ENCODE measurements around the gene PTPN9. TPM values are rescaled to one million over a fixed set of nuclear protein-coding genes. Genes with fewer than 3 reads are reported as not detected.
A peak's percentile ranks its signal among the peaks of the same experiment; 100 is the strongest.

PTPN9 gene
- total and polyA plus RNA-seq, 10 of the 15 experiments (the other 5 are each of a cell fraction or from before 2014, with no cell fraction given): 7.8 to 29.1 (median 18.5) TPM

GRCh38 chr15:75420698-75421097, 158.4 kb downstream of the PTPN9 start:
- Histone ChIP-seq H3K4me1 (ENCODE audit: control insufficient read depth, insufficient read depth, low read length) (no peaks in the 10 kb centered on the region; the same call in 1 of the 2 replicates), H3K9ac (ENCODE audit: control insufficient read depth, insufficient read depth, low read length) (no peak overlapping the region), H3K27ac (ENCODE audit: control insufficient read depth, insufficient read depth) (no peak overlapping the region), H3K4me2 (ENCODE audit: control insufficient read depth, insufficient read depth) (no peak overlapping the region), H3K36me3 (ENCODE audit: control insufficient read depth in 2 of 2, insufficient read depth in 2 of 2, low read length in 1 of 2) (peaks cover 7 to 13% of the 10 kb centered on the region in 2 experiments; a peak in 3 of 4 replicates), H3K4me3 (no peak overlapping the region), H4K20me1 (ENCODE audit: control insufficient read depth, insufficient read depth) (no peaks in the 10 kb centered on the region; the same call in 1 of the 2 replicates), H3K27me3 (replicated peaks in 1 of 2; ENCODE audit: control insufficient read depth in 2 of 2, insufficient read depth in 2 of 2, low read length in 1 of 2) (no peaks in the 10 kb centered on the region), H3K9me3 (replicated peaks; ENCODE audit: control insufficient read depth, insufficient read depth, low read length) (no peaks in the 10 kb centered on the region), H3K79me2 (ENCODE audit: control insufficient read depth, insufficient read depth, low read length) (no peaks in the 10 kb centered on the region), H2AFZ (ENCODE audit: control insufficient read depth, low read depth, low read length) (no peak overlapping the region)
- POLR2A ChIA-PET: interaction anchor here (1.0 kb wide), 1 partner anchor 11 kb away, joined by 3 read pairs; no protein-coding TSS in a partner anchor
- FAIRE-seq (no peak), DNase-seq (ENCODE audit: low read depth, low spot score) (no peak), ATAC-seq (no peak)
- TF ChIP-seq STAT3 (IDR thresholded peaks at IDR 0.05; ENCODE audit: low read depth, low read length) (no peak), PKNOX1 (IDR thresholded peaks at IDR 0.05) (no peak), FOS (IDR thresholded peaks at IDR 0.05; ENCODE audit: borderline replicate concordance, extremely low read depth, insufficient read length) (no peak), ETV6 (conservative IDR thresholded peaks at IDR 0.05 in 1 of 2, IDR thresholded peaks at IDR 0.05 in 1 of 2; ENCODE audit: borderline replicate concordance in 1 of 2, low read depth in 1 of 2) (no peak)
- RAD21 ChIA-PET (ENCODE audit: unreplicated experiment): interaction anchor here (0.9 to 1.3 kb wide), 2 partner anchors 33 to 52 kb away, joined by 4 read pairs; partner anchors contain the start of gene MAN2C1
- no TSS peak for BruUV-seq (replicated peaks)
- intact Hi-C loops (cut with micrococcal nuclease; ENCODE audit: unreplicated experiment) (no loop called here), in situ Hi-C loops (cut with MboI) (no loop called here)
- CTCF ChIA-PET: interaction anchor here (0.6 to 0.8 kb wide), 2 partner anchors 53 to 382 kb away, joined by 3 read pairs; no protein-coding TSS in a partner anchor
- SMC1A ChIA-PET (ENCODE audit: uncharacterized antibody, unreplicated experiment): no interaction called here

DNA sequence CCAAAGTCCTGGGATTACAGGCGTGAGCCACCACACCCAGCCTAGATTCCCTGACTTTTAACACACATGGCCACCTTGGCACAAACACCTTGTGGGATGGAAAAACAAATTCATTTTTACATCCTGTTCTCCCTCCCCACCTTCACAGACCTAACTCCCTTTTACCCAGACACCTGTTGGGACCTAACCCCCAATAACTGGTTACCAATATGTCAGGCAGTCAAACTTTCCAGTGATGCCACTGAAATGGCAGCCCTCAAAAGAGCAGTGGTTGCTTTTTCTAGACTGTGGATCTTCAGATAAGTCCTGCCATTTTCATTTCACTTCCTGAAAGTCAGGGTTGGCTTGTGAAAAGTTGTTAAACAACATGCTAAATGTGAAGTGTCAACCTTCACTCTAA, 162.5 kb downstream of the PTPN9 start:
- RAD21 ChIA-PET (ENCODE audit: unreplicated experiment): interaction anchor here (0.7 to 1.1 kb wide), 2 partner anchors 29 to 238 kb away, joined by 3 read pairs; no protein-coding TSS in a partner anchor
- Histone ChIP-seq H3K9me3 (replicated peaks; ENCODE audit: control insufficient read depth, insufficient read depth, low read length) (no peaks in the 10 kb centered on the region), H3K4me3 (no peak overlapping the region), H3K27me3 (replicated peaks in 1 of 2; ENCODE audit: control insufficient read depth in 2 of 2, insufficient read depth in 2 of 2, low read length in 1 of 2) (no peaks in the 10 kb centered on the region), H4K20me1 (ENCODE audit: control insufficient read depth, insufficient read depth) (no peaks in the 10 kb centered on the region), H2AFZ (ENCODE audit: control insufficient read depth, low read depth, low read length) (no peak overlapping the region), H3K4me1 (ENCODE audit: control insufficient read depth, insufficient read depth, low read length) (no peaks in the 10 kb centered on the region; the same call in 1 of the 2 replicates), H3K36me3 (ENCODE audit: control insufficient read depth in 2 of 2, insufficient read depth in 2 of 2, low read length in 1 of 2) (peaks cover 5 to 19% of the 10 kb centered on the region in 2 experiments; a peak in 3 of 4 replicates), H3K27ac (ENCODE audit: control insufficient read depth, insufficient read depth) (peak overlapping the region; percentile 33; the same call in 1 of the 2 replicates), H3K9ac (ENCODE audit: control insufficient read depth, insufficient read depth, low read length) (no peak overlapping the region), H3K79me2 (ENCODE audit: control insufficient read depth, insufficient read depth, low read length) (no peaks in the 10 kb centered on the region), H3K4me2 (ENCODE audit: control insufficient read depth, insufficient read depth) (no peak overlapping the region)
- intact Hi-C loops (cut with micrococcal nuclease; ENCODE audit: unreplicated experiment): no loop called here
- ATAC-seq (no peak), DNase-seq (ENCODE audit: low read depth, low spot score) (no peak), FAIRE-seq (no peak)
- no peak for TF ChIP-seq ZZZ3 (IDR thresholded peaks at IDR 0.05; ENCODE audit: control insufficient read depth, insufficient read length, low read depth)
- TF ChIP-seq SMAD1 (IDR thresholded peaks at IDR 0.05; ENCODE audit: low read depth, partially characterized antibody): no peak
- TF ChIP-seq, protein P1, sequence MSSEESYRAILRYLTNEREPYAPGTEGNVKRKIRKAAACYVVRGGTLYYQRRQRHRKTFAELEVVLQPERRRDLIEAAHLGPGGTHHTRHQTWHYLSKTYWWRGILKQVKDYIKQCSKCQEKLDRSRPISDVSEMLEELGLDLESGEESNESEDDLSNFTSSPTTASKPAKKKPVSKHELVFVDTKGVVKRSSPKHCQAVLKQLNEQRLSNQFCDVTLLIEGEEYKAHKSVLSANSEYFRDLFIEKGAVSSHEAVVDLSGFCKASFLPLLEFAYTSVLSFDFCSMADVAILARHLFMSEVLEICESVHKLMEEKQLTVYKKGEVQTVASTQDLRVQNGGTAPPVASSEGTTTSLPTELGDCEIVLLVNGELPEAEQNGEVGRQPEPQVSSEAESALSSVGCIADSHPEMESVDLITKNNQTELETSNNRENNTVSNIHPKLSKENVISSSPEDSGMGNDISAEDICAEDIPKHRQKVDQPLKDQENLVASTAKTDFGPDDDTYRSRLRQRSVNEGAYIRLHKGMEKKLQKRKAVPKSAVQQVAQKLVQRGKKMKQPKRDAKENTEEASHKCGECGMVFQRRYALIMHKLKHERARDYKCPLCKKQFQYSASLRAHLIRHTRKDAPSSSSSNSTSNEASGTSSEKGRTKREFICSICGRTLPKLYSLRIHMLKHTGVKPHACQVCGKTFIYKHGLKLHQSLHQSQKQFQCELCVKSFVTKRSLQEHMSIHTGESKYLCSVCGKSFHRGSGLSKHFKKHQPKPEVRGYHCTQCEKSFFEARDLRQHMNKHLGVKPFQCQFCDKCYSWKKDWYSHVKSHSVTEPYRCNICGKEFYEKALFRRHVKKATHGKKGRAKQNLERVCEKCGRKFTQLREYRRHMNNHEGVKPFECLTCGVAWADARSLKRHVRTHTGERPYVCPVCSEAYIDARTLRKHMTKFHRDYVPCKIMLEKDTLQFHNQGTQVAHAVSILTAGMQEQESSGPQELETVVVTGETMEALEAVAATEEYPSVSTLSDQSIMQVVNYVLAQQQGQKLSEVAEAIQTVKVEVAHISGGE (CRISPR knock-in tag; IDR thresholded peaks at IDR 0.05): no peak
- TF ChIP-seq BRCA1 (IDR thresholded peaks at IDR 0.05; ENCODE audit: low read depth, low read length): no peak
- no peak for TF ChIP-seq JUND (IDR thresholded peaks at IDR 0.05; ENCODE audit: low read depth, low read length)
- TF ChIP-seq NRF1 (conservative IDR thresholded peaks at IDR 0.05; ENCODE audit: low read depth, low read length): no peak
- no peak for TF ChIP-seq STAT1 (conservative IDR thresholded peaks at IDR 0.05)
- SMC1A ChIA-PET (ENCODE audit: uncharacterized antibody, unreplicated experiment): interaction anchor here (0.8 to 1.2 kb wide), 2 partner anchors 17 to 25 kb away, joined by 3 read pairs; no protein-coding TSS in a partner anchor
- BruUV-seq (replicated peaks): no TSS peak
- POLR2A ChIA-PET: interaction anchor here (1.0 kb wide), 1 partner anchor 12 kb away, joined by 3 read pairs; no protein-coding TSS in a partner anchor
- in situ Hi-C loops (cut with MboI): no loop called here
- CTCF ChIA-PET: interaction anchor here (0.6 kb wide), 1 partner anchor 812 kb away, joined by 4 read pairs; no protein-coding TSS in a partner anchor
- WGBS (ENCODE audit: insufficient coverage, insufficient replicate concordance, low lambda C conversion rate, missing lambda C conversion rate): 92% methylated on average over 1 of the region's 1 CpG
